Activated CD8-positive, alpha-beta memory T cell treated with anti-CD3 and anti-CD28 coated beads for 1 hour (primary cell): Measurements from ENCODE around the gene ARHGAP8.

Experiments used
- DNase-seq, 2 donors: peaks; one replicate each; pipeline ENCODE4 v3.0.0-alpha.2; 2020; ENCODE audit warnings: low read depth in 1 of 2; ENCODE audit errors: extremely low read depth in 1 of 2

Gene ARHGAP8

GRCh38 chr22:44823806-44824205 lies 71.4 kb downstream of the ARHGAP8 start:
- no peak for DNase-seq

- DNase-seq: no peak
These were observed 71.9 kb downstream of the ARHGAP8 start for GRCh38 chr22:44824271-44824670.

DNA sequence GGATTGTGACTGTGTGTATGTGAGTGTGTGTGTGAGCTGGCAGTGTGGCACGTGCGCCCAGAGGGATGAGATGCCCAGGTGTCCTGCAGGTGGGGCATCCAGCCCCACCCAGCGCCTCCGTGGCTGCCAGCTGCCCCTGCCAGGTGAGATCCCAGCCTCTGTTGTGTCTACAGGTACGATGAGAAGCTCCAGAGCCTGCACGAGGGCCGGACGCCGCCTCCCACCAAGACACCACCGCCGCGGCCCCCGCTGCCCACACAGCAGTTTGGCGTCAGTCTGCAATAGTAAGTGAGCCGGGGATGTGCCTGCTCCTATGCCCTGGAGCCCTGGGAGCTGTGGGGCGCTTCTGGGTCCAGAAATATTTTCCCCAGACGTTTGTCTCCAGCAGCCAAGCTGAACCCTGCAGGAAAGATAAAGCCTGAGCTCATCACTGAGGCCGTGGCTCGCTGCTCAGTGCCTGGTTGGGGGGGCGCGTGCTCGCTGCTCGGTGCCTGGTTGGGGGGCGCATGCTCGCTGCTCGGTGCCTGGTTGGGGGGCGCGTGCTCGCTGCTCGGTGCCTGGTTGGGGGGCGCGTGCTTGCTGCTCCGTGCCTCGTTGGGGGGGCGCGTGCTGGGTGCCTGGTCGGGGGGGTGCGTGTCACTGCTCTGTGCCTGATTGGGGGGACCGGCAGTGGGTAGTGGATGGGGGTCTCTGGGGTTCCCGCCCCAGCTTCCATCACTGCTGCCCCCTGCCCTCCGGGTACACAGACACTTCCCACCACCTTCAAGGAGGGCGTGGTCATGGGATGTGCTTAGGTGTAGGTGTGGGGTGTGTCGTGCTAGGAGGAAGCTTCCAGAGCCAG lies 73.2 kb downstream of the ARHGAP8 start:
- no peak for DNase-seq

GRCh38 chr22:44827666-44828190 lies 75.4 kb downstream of the ARHGAP8 start:
- no peak for DNase-seq

GRCh38 chr22:44828193-44828592 lies 75.8 kb downstream of the ARHGAP8 start:
- DNase-seq: no peak

DNA sequence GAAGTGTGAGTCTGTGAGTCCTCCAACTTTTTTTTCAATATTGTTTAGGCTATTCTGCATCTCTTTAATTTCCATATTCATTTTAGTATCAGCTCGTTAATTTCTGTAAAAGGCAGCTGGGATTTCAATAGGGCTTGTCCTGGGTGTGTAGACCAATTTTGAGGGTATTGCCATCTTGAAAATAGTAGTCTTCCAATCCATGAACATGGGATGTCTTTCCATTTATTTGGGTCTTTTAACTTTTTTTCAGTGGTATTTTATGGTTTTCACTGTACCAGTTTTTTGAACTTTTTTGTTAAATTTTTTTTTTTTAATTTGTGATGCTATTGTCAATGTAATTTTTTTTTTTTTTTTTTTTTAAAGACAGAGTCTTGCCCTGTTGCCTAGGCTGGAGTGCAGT lies 79.5 kb downstream of the ARHGAP8 start:
- DNase-seq: no peak

DNA sequence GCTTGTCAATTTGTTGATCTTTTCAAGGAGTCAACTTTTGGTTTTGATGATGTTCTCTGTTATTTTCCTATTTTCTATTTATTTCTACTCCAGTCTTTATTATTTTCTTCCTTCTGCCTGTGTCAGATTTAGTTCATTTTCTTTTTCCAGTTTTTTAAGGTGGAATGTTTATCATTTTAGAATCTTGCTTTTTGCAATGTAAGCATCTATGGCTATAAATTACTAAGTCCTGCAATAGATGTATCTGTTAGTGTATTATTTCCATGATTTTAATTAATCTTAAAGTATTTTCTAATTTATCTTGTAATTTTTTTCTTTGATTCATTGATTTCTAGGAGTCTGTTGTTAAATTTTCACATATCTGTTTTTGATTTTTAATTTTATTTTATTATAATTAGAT lies 81.7 kb downstream of the ARHGAP8 start:
- DNase-seq: no peak

GRCh38 chr22:44837481-44837880 lies 85.1 kb downstream of the ARHGAP8 start:
- no peak for DNase-seq

GRCh38 chr22:44838316-44839016 lies 86.1 kb downstream of the ARHGAP8 start:
- no peak for DNase-seq

DNA sequence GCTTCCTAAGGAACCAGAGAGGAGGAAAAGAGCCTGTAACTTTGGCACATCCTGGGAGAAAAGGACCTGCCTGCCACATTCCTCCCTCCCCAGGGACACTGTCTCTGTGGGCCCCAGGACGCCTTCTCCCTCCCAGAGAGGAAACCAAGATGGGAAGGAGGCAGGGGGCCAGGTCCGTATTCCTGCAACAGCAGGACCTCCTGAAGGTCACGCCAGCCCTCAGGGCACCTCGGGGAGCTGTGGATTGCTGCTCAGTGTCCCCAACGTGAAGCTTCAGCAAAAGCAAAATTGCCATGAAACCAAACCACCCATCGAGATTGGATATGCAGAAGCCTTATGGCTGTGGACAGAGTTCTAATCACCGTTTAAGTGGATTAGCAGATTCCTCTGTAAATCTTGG lies 86.7 kb downstream of the ARHGAP8 start:
- DNase-seq: no peak

DNA sequence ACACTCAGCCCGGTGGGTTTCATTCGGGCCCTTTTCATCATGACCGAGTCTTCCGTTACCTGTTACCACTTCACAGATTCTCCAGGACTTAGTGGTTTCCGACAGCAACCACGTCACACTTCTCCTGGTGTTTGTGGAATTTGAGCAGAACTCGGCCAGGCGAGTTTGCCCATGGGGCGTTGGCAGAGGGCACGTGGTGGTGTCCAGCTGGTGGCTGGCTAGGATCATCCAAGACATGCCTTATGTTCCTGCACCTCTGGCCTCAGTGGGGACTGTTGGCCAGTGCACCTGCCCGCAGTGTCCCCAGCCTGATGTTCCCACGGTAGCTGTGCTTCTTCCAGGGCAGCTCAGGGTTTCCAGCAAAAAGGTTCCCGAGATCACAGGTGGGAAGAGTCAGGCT lies 87.3 kb downstream of the ARHGAP8 start:
- DNase-seq: no peak

GRCh38 chr22:44840611-44841322 lies 88.4 kb downstream of the ARHGAP8 start:
- DNase-seq: no peak

DNA sequence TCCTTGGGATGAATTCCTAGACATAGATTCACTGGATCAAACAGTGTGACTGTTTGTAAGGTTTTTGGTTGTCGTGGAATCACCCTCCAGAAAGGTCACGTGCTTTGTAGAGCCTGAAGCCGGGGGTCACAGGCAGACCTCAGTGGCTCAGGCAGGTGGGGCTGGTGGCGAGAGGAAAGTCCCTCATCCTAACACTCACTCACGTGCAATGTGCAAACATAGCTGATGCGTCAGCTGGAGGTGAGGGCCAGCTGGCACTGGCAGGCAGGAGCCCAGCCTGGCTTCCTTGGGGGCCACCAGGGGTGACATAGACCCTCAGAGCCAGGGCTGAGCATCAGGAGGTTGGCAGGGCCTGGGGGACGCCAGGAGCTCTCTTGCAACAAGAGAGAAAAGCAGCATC lies 90.0 kb downstream of the ARHGAP8 start:
- DNase-seq: no peak

DNA sequence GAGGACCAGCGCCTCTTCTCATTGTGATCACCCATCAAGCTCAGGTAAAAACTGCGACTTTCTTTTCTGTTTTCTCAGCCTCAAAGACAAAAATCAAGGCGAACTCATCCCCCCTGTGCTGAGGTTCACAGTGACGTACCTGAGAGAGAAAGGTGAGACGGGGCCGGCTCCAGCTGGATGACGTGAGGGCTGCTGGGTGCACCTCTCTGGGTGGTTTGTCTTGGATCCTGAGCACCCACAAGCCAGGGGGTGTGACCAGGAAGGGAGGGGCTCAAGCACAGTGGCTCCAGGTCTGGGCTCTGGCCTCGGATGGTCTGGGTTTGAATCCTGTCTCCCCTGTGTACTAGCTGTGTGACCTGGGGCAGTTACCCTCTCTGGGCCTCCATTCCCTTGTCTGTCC lies 92.8 kb downstream of the ARHGAP8 start:
- DNase-seq: no peak

- DNase-seq: no peak
These were observed 93.7 kb downstream of the ARHGAP8 start for GRCh38 chr22:44845796-44846720.

GRCh38 chr22:44846726-44847275 lies 94.4 kb downstream of the ARHGAP8 start:
- DNase-seq: no peak

GRCh38 chr22:44847380-44847779 lies 95.0 kb downstream of the ARHGAP8 start:
- DNase-seq: no peak

- DNase-seq: no peak
These were observed 95.5 kb downstream of the ARHGAP8 start for GRCh38 chr22:44847892-44848291.

- no peak for DNase-seq
These were observed 95.9 kb downstream of the ARHGAP8 start for GRCh38 chr22:44848296-44848741.
